LHCN-M2 (cell line): ENCODE data around the gene CLRN3. TPM values are rescaled to one million over a fixed set of nuclear protein-coding genes. Genes with fewer than 3 reads are reported as not detected.
A peak's percentile ranks its signal among the peaks of the same experiment; 100 is the strongest.

Source experiments
- DNase-seq: peaks from one replicate; pipeline ENCODE4 v3.0.0-alpha.2; 2012; ENCODE audit warnings: low read depth
- total RNA-seq: library from RNA; depleted of rRNA; stranded (reverse); fragments of >200 nt; gene quantifications from 2 replicates; pipeline ENCODE4 v1.2.3, GENCODE V29; 2014

Gene CLRN3
- total RNA-seq, 1 experiment from 2014 or later: not detected

DNA sequence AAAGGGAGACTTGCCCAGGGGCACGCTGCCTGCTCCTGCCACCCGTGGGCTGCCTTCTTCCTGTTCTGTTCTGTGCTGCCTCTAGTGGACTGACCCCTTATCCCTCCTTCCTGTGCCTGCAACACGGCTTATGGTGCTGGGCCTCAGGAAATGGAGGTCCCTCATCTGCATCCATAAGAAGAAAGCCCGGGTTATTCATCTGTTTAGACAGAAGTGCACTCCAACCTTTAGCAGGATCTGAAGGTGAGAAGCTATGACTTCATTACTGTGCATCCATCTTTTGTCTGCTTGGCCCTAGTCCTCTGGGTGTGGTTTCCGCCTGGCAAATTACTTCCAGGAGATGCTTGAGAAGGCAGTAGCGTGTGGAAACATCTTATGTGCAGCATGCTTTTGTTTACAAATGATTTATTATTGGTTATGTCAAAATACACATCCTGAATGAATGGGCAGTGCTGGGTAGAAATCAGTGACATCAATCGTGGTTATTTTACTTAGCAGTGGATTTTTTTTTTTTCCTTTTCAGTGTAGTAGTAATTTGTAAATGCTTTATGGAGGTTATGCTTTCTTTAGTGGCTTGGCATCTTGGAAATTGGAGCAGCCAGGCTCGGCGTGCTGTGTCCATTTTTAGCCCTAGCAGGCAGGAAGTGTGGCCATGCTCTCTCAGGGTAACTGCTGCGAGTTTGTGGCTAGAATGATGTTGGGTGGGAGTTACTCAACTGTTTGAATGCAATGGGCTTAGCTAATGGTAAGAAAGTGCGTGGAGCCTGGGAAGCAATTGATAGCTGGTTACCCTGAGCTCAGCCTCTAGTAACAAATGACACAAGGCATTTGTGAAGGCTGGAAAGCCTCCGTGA lies 26.9 kb upstream of the CLRN3 start:
- DNase-seq: peak; percentile 43

DNA sequence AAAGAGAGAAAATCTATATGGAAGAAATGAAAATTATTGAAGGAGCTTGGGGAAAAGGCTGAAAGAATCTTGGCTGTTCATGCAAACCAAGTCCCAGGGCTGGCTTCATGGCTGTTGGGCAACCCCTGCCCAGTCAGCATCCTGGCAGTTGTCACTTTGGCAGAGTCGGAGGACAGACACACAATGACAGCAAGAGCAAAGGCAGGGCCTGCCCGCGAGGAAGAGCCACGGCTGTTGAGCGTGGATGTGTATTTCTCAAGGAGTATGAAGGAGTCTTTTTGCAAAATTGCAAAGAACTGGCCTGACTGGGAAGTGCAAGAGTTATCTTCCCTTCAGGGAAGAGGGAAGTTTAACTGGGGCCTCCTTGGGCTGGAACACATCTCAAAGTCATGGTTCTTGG lies 25.8 kb upstream of the CLRN3 start:
- DNase-seq: no peak

DNA sequence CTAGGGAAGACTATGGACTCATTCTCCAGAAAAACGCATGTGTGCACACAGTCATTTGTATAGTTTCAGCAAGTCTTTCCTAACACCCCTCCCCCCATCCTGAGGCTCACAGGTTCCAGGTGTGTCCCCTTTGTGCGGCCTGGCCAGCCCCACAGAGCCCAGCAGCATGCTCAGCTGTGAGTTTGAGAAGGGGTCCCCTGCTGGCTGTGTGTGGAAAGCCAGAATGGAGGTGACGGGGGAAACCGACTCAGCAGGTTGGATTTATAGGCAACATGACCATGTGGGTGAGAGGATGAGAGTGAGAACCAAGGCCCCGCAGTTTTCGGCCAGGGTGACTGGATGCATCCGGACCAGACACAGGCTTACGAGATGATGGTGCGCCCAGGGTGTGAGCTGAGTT lies 24.1 kb upstream of the CLRN3 start:
- no peak for DNase-seq

DNA sequence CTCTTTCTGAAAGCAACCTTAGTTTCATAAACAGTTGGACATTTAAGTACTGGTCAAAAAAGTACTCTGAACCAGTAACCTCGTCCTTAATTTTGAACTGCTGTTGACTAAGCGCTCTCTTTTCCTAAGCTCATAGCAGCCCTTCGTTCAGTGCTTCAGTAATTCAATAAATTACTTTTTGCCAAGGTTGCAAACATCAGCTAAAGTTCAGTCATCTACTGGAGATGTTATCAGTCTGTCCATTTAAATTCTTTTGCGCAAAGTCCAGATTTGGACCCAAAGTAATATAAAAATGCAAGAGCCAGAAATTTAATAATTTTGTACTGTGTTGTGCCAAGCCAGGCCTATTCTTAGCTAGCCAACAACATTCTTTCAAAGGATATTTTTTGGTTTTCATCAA lies 22.6 kb upstream of the CLRN3 start:
- DNase-seq: no peak

DNA sequence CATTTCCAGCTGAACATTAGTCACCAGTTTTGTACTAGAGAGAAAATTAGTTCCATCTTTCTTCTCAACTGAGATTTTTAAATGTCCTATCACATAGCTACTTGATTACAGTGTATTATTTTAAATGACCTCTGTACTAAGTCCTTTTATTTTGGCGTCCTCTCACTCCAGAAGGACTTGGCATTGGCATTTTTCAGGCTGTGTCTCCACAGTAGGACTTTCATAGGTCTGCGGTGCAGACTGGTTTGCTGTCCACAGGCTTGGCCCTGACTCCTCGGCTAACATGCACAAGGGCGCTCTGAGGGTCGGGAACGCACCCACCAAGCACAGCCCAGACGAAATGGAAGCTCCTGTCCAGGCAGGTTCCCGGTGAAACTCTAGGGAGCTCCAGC lies 20.6 kb upstream of the CLRN3 start:
- DNase-seq: no peak

DNA sequence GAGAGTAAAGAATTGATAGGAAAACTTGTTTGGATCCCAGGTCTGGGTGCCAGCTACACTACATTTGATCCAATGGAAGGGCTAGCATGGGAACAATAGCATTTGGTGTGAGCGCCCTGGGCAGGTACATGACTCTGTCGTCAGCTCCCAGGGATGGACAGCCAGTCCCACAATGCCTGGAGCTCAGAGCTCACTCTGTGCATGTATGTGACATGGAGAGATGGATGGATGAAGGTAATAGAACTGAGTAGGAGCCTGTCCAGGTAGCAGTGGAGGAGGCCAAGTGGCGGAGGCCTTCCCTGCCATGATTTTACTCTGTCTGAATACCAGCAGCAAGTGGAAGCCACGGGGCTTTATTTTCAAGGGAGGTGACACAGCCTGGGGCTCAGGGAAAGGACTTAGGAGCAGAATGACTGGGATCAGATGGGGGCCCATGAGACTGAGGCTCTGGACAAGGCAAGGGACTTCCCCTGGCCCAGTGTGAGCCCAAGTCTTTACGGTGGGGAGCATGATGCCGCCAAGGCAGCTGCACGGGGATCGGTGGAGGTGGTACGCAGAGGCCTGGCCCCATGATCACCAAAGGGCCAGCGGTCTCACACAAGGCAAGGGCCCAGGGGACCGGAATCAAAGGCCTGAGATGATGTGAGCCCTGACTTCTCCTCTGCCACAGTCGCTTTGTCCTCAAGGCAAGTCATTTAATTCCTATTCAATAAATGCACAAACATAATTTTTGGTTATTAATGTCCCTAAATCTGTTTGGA lies 20.0 kb upstream of the CLRN3 start:
- DNase-seq: no peak

DNA sequence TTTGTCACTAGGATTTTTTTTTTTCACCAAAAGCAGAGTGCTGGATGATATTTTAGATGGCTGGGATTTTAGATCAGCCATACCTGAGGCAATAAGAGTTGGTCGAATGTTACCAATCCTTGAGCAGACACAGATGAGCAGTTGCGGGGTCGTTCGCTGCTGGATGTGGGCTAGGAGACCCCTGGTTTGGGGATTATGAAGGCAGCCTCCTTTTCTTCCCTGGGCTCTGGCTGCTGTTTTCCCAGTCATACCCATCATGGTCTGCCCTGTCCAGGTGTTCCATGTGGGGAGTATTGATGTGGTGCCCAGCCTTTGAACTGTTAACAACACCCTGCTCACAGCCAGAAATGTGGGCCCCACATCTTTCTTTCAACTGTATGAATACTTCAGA lies 19.1 kb upstream of the CLRN3 start:
- no peak for DNase-seq

DNA sequence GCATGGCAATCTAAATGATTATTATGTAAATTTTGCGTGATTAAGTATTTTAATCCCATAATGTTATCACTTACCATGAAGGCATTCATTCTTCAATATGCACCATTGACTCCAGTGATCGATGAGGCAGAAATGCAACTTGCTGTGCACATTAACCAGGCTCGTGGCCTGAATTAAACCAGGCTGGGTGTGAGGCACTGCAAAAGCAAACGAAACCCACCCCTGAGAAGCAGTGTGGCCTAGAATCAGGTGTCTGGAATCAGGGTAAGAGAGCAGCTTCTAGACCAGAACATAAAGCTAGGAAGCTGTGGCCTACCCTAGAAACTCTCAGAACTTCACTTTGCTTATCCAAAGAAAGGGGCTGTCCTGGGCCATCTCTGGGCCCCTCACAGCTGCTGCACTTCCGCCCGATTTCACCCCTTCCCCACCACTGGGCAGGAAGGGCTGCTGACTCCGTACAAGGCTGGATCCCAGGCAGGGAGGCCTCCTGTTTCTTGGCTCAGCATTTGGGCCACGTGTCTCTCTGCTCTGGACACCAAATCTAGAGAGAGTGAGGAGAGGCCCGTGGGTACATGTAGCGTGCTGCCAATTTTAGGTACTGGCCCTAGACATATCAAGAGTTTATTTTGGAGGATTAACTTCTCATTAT lies 18.6 kb upstream of the CLRN3 start:
- DNase-seq: no peak

DNA sequence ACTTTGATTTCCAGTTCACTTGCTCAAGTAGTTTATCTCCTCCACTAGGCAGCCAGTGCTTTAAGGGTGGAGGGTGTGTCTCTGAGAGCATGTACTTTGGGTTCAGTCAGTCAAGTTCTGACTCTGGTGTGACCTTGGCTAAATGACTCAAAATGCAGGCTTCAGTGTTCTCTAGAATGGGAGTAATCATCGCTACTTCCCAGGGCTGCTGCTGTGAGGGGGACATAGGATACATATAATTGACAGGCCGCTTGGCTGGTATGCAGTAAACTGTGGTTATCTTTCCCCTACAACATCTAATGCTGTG lies 17.7 kb upstream of the CLRN3 start:
- DNase-seq: peak; percentile 22

DNA sequence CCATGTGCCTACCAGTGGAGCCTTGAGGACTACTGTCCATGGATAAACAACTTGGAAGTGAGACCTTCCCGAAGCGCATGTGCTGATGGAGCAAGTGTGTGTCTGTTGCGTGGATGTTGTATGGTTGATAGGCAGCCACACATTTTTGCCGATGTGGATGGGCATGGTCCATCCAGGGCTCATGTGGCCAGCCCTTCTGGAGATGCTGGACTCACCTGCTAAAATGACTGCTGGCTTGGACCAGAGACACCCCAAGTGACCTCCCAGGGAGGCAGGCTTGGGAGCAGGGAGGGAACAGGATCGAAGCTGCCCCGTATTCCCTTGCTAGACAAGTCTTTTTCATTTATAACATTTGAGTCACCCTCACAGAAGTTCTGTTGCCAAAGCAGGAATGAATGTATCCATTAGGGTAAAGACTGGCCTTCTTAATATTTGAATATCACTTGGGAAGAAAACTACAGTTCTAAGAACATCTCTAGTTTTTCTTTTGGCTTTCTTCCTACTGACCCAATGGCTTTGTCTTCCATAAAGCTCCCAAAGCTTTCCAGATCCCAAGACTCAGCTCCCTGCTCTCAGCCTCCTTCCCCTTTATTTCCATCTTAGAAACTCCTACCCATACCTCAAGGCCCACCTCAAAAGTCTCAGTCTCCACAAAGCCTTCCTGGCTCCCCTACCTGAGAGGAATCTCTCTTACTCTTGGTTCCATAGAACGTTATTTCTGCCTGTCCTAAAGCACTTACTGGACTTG lies 17.1 kb upstream of the CLRN3 start:
- DNase-seq: no peak

DNA sequence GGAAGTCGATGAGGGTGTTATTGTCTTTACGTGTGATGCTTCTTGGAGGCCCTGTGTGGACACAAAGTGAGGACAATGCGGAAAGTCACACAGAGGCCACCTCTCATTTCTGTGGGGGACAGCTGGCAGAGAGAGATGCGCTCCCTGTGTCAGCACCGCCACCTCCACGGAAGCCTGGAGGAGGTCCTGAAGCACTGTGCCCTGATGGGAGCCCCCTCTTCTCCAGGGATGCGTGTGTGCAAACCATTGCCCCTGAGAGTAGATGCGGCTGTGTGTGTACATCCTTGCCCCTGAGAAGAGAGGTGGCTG lies 16.2 kb upstream of the CLRN3 start:
- DNase-seq: no peak

DNA sequence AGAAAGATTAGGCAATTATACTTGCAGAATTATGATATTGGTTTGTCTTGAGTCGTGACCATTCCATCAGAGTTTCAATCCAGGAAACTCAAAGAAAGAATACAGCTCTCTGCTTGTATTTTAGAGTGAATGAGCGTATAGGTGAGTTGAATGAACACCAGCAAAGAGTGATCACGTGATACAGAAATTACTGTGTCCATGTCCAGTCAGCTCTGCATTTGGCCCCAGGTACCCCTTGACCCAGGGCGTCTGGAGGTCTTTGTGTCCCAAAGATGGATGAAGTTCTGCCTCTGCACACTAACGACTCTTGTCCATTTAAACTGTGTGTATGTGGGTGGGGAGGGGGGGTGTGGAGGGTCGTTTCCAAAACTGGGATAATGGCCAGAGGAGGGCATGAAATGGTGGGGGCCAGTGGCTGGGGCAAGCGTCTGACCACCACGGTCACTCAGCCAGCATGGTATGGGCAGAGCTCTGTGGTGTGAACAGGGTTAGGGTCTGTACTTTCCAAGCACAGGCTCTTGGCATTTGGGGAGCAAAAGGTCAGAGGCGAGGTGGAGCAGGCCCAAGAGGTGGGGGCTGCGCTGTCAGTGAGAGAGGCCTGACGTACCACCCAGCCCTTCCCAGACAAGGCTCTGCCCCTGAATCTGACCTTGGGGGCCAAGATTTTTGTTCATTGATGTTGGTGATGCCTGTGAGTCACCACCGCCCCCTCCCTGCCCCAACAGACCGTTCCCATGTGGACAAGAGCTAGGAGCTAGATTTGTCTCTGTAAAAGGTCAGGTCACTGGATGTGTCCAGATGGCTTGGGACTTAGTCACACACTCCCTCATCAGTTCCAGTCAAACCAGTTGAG lies 15.6 kb upstream of the CLRN3 start:
- peak; percentile 90 for DNase-seq

DNA sequence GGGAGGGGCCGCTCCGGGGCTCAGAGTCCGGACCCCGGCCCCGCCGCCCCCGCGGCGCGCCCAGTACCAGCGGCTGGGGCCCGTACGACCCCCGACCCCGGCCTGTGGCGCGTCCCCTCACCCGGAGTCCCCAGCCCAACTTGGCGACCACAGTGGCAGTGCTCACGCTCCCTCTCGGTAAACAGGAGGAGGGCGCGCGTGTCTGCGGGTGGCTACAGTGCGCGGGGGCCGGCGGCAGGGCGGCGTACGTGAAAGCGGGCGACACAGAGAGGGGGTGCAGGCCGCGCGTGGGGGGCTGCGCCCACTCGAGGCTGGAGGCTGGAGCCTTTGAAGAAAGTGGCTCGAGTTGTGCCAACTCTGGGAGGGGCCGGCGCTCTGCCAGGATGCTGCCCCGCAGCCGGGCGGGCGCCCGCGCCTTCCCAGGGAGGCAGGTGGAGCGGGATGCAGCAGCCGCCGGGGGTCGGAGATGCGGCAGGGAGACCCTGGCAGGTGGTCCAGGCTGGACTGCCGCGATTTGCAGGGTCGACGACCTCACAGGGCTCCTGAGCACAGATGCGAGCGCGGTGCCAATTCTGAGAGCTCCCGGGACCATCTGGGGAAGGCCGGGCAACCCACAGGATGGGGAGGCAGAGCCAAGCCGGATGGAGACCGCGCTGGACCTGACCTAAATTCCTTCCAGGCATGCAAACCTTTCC lies 14.8 kb upstream of the CLRN3 start:
- DNase-seq: peak; percentile 51

DNA sequence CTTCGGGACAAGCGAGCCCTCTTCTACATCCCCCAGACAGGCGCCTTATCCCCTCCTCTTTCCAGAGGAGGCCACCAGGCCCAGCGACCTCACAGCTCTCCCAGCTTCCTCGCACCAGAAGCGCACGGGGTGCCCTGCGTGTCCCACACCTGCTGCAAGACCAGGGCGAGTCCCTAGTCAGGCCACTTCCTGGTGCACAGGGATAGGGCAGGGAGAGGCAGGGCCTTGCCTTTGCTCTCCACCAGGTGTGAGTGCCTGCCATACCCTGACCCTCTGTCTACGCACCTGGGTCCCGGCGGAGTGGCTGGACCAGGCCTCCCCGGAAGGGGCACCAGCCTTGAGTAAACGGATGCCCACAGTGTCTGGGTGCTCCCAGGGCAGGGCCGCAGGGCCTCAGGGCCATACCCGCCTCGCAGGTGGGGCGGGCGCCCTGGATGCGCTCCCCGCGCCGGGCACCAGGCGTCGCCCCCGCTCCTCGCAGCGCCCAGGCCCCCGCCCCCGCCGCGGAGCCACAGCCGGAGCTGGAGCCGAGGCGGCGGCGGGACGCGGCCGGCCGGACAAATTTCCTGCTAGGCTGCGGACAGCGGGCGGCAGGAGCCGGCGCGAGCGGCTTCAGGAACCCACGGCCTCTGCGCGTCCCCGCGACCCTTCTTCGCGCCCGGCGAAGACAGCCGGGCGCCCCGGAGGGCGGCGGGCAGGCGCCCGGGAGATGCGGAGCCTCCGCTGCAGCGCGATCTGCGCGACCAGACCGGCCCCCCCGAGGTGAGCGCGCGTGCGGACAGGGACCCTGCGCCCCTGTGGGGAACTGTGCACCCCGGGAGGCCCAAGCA lies 14.0 kb upstream of the CLRN3 start, which contains the start of gene PTPRE:
TSS of gene PTPRE (plus strand) at position 556 of the 830 bp plus-strand sequence. CDS start 133,779 bp downstream, outside the sequence.
- DNase-seq: peak; percentile 72

DNA sequence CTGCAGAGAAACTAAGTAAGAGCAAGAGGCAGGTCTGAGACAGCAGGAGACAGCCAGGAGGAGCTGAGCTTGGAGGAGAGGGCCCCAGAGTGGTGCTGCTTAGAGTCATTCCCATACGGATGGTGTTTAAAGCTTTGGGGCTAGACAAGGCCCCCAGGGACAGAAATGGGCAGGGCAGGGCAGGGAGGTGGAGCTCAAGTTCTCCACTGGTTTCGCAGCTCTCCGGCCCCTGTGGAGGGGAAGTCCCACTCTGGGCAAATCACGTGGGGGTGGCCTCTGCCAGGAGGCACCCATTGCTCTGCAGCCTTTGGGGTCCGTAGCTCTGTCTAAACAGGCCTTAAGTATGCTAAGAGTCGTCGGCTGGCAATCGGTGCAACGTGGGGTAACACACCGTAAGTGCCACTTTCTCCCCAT lies 13.1 kb upstream of the CLRN3 start:
- DNase-seq: no peak

DNA sequence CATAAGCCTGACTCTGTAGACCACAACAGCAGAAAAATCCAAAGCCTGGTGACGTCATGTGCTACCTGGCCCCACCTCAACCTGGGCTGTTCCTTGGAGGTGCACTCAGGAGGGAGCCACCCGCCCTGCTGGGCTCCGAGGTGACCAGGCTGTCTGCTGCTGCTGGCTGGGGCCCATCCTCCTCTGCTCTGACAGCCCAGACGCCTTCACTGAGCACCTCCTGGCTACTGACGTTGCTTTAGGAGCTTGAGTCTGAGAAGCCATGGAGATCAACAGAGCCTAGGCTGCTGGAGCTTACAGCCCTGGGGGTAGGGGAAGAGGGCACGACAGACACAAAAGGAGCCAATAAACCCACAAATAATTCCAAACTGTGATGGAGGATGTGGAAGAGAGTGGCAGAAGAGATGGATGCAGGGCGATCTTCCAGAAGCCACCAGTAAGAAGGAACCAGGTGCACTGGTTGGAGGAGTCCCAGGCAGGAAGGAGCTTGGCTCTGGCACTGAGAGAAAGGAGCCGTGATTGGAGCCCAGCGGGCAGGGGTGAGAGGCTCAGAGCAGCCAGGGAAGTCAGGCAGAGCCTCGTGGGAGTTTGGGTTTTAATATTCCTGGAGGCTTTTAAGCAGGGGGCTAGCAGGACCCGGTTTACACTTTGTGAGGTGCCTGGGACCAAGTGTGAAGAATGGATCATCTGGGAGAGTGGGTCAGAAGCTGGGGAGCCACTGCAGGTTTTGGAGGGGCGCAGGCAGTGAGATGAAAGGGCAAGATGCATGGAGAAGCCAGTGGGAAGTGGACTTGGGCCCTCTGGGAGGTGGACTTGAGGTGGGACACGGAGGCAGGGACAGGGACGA lies 12.5 kb upstream of the CLRN3 start:
- DNase-seq: no peak

DNA sequence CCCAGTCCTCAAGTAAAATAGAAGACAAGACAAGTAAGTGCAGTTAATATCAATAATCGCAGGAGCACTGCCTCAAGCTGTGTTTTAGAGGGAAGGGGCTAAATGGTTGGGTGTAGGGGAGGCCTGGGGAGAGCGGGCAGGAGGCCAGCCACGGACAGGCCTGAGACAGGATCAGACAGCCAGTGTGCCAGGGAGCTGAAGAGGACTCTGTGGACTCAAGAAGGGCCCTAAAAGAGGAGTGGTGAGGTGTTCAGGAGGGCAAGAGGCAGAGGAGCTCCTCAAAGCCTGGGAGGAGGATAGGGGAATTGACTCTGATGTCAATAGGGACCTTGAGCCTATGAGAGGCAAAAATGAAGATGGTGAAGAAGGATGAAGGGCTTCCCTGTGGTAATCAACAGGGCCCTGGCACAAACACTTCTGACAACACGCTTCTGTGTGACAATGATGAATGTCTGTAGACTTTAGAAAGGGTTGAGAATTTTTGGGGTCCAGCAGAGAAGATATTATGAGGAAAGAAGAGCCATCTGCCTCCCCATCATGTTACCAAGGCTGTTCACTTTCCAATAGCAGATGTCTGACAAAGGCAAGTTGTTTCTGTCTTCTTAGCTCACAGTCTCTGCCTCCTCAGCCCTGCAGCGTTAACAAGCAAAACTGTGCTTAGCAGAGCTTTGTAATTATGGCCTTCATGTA lies 11.7 kb upstream of the CLRN3 start:
- DNase-seq: no peak

DNA sequence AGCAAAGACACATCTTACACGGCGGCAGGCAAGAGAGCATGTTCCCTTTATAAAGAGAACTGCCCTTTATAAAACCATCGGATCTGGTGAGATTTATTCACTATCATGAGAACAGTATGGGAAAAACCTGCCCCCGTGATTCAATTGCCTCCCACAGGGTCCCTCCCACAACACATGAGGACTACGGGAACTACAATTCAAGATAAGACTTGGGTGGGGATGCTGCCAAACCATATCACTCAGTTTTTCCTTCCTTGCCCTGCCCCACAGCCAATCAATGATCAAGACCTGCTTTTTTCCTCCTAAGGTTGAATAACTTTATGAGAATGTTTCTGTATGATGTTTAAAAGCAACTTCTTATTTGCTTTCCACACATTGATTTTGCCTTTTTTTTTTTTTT lies 11.0 kb upstream of the CLRN3 start:
- DNase-seq: no peak
